B cell (primary cell): ENCODE results near the gene ACSM6. TPM values are rescaled to one million over a fixed set of nuclear protein-coding genes. Genes with fewer than 3 reads are reported as not detected.

Experiments
- ATAC-seq: fragments of 200-7000 bp; cut with Tn5 transposase; one replicate; pipeline ENCODE4 v1.10.0; 2021; ENCODE audit warnings: low read depth, mild to moderate bottlenecking, moderate number of reproducible peaks, moderate library complexity
- CTCF ChIA-PET: fragments of 350-600 bp; sonication (Branson Sonifier 250); formaldehyde crosslinking; loops from one replicate; lab custom pipeline; 2021; ENCODE audit warnings: antibody characterized with exemption, inconsistent platforms; lab: Charles Lee
- POLR2A ChIA-PET: fragments of 350-600 bp; sonication (Branson Sonifier 250); formaldehyde crosslinking; loops from one replicate; lab custom pipeline; 2021; ENCODE audit warnings: antibody characterized with exemption; lab: Charles Lee
- DNase-seq: peaks from one replicate; pipeline ENCODE4 v3.0.0; 2013
- H2AFZ ChIP-seq: 2 replicates; pipeline ENCODE4 v1.6.1; 2012; ENCODE audit warnings: mild to moderate bottlenecking, low read depth, low read length; ENCODE audit not compliant: insufficient read depth, poor library complexity, severe bottlenecking
- H3K27ac ChIP-seq, 2 donors: 1 replicate in 1 of 2; 2 replicates in 1 of 2; pipeline ENCODE4 v1.5.1; 2012 to 2013; ENCODE audit warnings: low read length in 2 of 2, mild to moderate bottlenecking in 2 of 2, moderate library complexity in 1 of 2
- H3K27me3 ChIP-seq, 4 experiments: fragments of 200-600 bp in 1 of 4; sonication (generic) in 1 of 4; replicated peaks in 1 of 4; 1 replicate in 2 of 4; 2 replicates in 2 of 4; pipeline versions ENCODE4 v1.6.1 to v1.7.0; 2013 to 2016; ENCODE audit warnings: low read length in 3 of 4, mild to moderate bottlenecking in 2 of 4, mixed read lengths in 1 of 4, moderate library complexity in 1 of 4; ENCODE audit not compliant: insufficient read depth in 4 of 4, control insufficient read depth in 3 of 4; ENCODE audit errors: control extremely low read depth in 1 of 4
- H3K36me3 ChIP-seq, 2 experiments: replicated peaks in 1 of 2; 1 replicate in 1 of 2; 2 replicates in 1 of 2; pipeline versions ENCODE4 v1.6.1 to v1.7.1; 2013; ENCODE audit warnings: low read length in 1 of 2; ENCODE audit not compliant: insufficient read depth in 2 of 2, control insufficient read depth in 1 of 2; ENCODE audit errors: control extremely low read depth in 1 of 2, extremely low read depth in 1 of 2
- H3K4me1 ChIP-seq, 2 donors: fragments of 200-600 bp in 1 of 2; sonication (generic) in 1 of 2; 1 replicate in 1 of 2; 2 replicates in 1 of 2; pipeline versions ENCODE4 v1.5.1 to v1.6.1; 2013 to 2017; ENCODE audit warnings: low read length in 2 of 2; ENCODE audit not compliant: control insufficient read depth in 2 of 2, insufficient read depth in 2 of 2
- H3K4me2 ChIP-seq: replicated peaks from 2 replicates; pipeline ENCODE3; 2012; ENCODE audit warnings: mild to moderate bottlenecking, low read depth, low read length; ENCODE audit not compliant: poor library complexity, severe bottlenecking
- H3K4me3 ChIP-seq, 5 experiments: fragments of 200-600 bp in 1 of 5; sonication (generic) in 1 of 5; 1 replicate in 3 of 5; 2 replicates in 2 of 5; pipeline versions ENCODE4 v1.5.1 to v1.7.0; 2011 to 2016; ENCODE audit warnings: low read length in 4 of 5, mild to moderate bottlenecking in 4 of 5, low read depth in 2 of 5, control low read depth in 1 of 5, moderate library complexity in 1 of 5; ENCODE audit not compliant: insufficient read depth in 1 of 5; ENCODE audit errors: control extremely low read depth in 1 of 5, extremely low read depth in 1 of 5
- H3K79me2 ChIP-seq: fragments of 200-600 bp; sonication (generic); one replicate; pipeline ENCODE4 v1.6.0; 2016; ENCODE audit warnings: low read length; ENCODE audit not compliant: control insufficient read depth, insufficient read depth
- H3K9ac ChIP-seq: fragments of 200-600 bp; sonication (generic); 2 replicates; pipeline ENCODE4 v1.6.1; 2017; ENCODE audit warnings: mild to moderate bottlenecking, low read length, moderate library complexity
- H3K9me3 ChIP-seq, 3 donors: one replicate each; pipeline versions ENCODE4 v1.6.1 to v1.7.1; 2013; ENCODE audit warnings: low read length in 2 of 3; ENCODE audit not compliant: control insufficient read depth in 2 of 3, insufficient read depth in 1 of 3; ENCODE audit errors: control extremely low read depth in 1 of 3
- H4K20me1 ChIP-seq: 2 replicates; pipeline ENCODE4 v1.6.0; 2012; ENCODE audit warnings: mild to moderate bottlenecking, low read length; ENCODE audit not compliant: insufficient read depth, control insufficient read depth, poor library complexity, severe bottlenecking
- H3K27ac Mint-ChIP-seq: one replicate; pipeline ENCODE4 v1.8.0; 2021; ENCODE audit warnings: mixed read lengths
- H3K27me3 Mint-ChIP-seq: one replicate; pipeline ENCODE4 v1.8.0; 2021; ENCODE audit warnings: mixed read lengths
- H3K4me1 Mint-ChIP-seq: one replicate; pipeline ENCODE4 v1.8.0; 2021; ENCODE audit warnings: mixed read lengths
- H3K4me3 Mint-ChIP-seq: one replicate; pipeline ENCODE4 v1.8.0; 2021; ENCODE audit warnings: mixed read lengths
- H3K9me3 Mint-ChIP-seq: one replicate; pipeline ENCODE4 v1.8.0; 2022; ENCODE audit warnings: mixed read lengths; ENCODE audit not compliant: insufficient read depth
- CTCF ChIP-seq: fragments of 200-600 bp; IDR thresholded peaks from one replicate; pipeline ENCODE4 v1.8.0; 2022; ENCODE audit warnings: antibody characterized with exemption, mild to moderate bottlenecking
- EZH2 ChIP-seq: IDR thresholded peaks from 2 replicates; pipeline ENCODE4 v1.6.1; 2012; ENCODE audit warnings: borderline replicate concordance, low read depth, mild to moderate bottlenecking, moderate library complexity, low read length; ENCODE audit not compliant: insufficient read depth, poor library complexity, severe bottlenecking
- WGBS: methylation state at CpG from one replicate; pipeline ENCODE4 v1.1.5; 2013; ENCODE audit warnings: missing lambda C conversion rate; ENCODE audit not compliant: insufficient coverage; 5-methylcytosine and 5-hydroxymethylcytosine counted together
- intact Hi-C: fragments of 100-400 bp; cut with micrococcal nuclease; formaldehyde crosslinking; loops from one replicate; pipeline ENCODE4 v1.10.0; 2022
- polyA plus RNA-seq: library from polyadenylated mRNA; depleted of rRNA; stranded (reverse); fragments of >200 nt; gene quantifications from 2 replicates; pipeline ENCODE4 v1.2.3, GENCODE V29; 2012
- total RNA-seq, 2 donors: library from RNA; stranded (reverse); fragments of 120-200 nt in 1 of 2; gene quantifications; 1 replicate in 1 of 2; 2 replicates in 1 of 2; pipeline versions ENCODE4 v1.2.3 to v1.2.4, GENCODE V29; 2013 to 2022

Gene ACSM6
- total and polyA plus RNA-seq, 2 donors (not counting 1 experiment from before 2014, with no cell fraction given), result not detected

- POLR2A ChIA-PET, result no interaction called here
- Mint-ChIP-seq H3K27me3 (no peaks in the 10 kb centered on the region), H3K4me3 (no peak overlapping the region), H3K9me3 (no peaks in the 10 kb centered on the region), H3K4me1 (peaks cover 37% of the 10 kb centered on the region), H3K27ac (peak overlapping the region; percentile 17)
- peaks cover 12 to 14% of the 10 kb centered on the region in 2 donors for H3K4me1 ChIP-seq
- no peak for DNase-seq
- H3K4me2 ChIP-seq, result no peak overlapping the region
- no peaks in the 10 kb centered on the region for H3K27me3 ChIP-seq
- TF ChIP-seq EZH2 (no peak), CTCF (no peak)
- no peak overlapping the region for H3K9ac ChIP-seq
- WGBS, result 100% methylated on average over 5 of the region's 7 CpGs
- H2AFZ ChIP-seq, result no peak overlapping the region
- ATAC-seq, result no peak
- no peaks in the 10 kb centered on the region for H3K9me3 ChIP-seq
- H3K4me3 ChIP-seq, result no peak overlapping the region
- intact Hi-C loops, result loop anchor here (2.0 kb wide), 2 partner anchors 43 to 65 kb away; partner anchors contain the start of gene PDLIM1
- peak overlapping the region in 1 of 2 donors; percentile 0 for H3K27ac ChIP-seq
- CTCF ChIA-PET, result interaction anchor here (1.0 to 11.7 kb wide), 13 partner anchors 9 to 182 kb away, joined by 3 to 644 read pairs (median 9); partner anchors contain the start of gene PDLIM1
- peaks cover 4 to 77% of the 10 kb centered on the region in 2 experiments for H3K36me3 ChIP-seq
- peaks cover 24% of the 10 kb centered on the region for H4K20me1 ChIP-seq
- H3K79me2 ChIP-seq, result peaks cover 48% of the 10 kb centered on the region
These were observed 54.0 kb downstream of the ACSM6 start for GRCh38 chr10:95247881-95248583.

GRCh38 chr10:95248989-95249388, 55.0 kb downstream of the ACSM6 start:
- intact Hi-C loops, result no loop called here

More at GRCh38 chr10:95248989-95249388, 55.0 kb downstream of the ACSM6 start:
- H3K27ac Mint-ChIP-seq, result peak overlapping the region; percentile 59
- Histone ChIP-seq H3K4me1 (peaks cover 14 to 20% of the 10 kb centered on the region in 2 donors), H3K27ac (peak overlapping the region in 1 of 2 donors; percentile 6), H4K20me1 (peaks cover 24% of the 10 kb centered on the region), H3K79me2 (peaks cover 56% of the 10 kb centered on the region), H3K4me2 (no peak overlapping the region), H3K36me3 (peaks cover 3 to 72% of the 10 kb centered on the region in 2 experiments), H2AFZ (no peak overlapping the region), H3K4me3 (no peak overlapping the region), H3K9me3 (no peaks in the 10 kb centered on the region), H3K27me3 (no peaks in the 10 kb centered on the region), H3K9ac (no peak overlapping the region)
- no peak for ATAC-seq
- no peaks in the 10 kb centered on the region for H3K27me3 Mint-ChIP-seq
- WGBS, result 86% methylated on average over 3 of the region's 3 CpGs
- no peaks in the 10 kb centered on the region for H3K9me3 Mint-ChIP-seq
- ChIA-PET POLR2A (no interaction called here), CTCF (interaction anchor here (11.7 kb wide), 1 partner anchor 111 kb away, joined by 644 read pairs; no protein-coding TSS in a partner anchor)
- no peak overlapping the region for H3K4me3 Mint-ChIP-seq
- DNase-seq, result no peak
- TF ChIP-seq EZH2 (no peak), CTCF (no peak)
- peaks cover 39% of the 10 kb centered on the region for H3K4me1 Mint-ChIP-seq
